HL-60/S4 treated with retinoic acid at 250 ng/mL for 4 days and 3 days (cell line): Measurements from ENCODE around the gene GALNT12.

ENCODE experiments used
- in situ Hi-C: fragments of 300-500 bp; cut with MboI; formaldehyde crosslinking; loops from 2 replicates; pipeline ENCODE4 v1.7.0; 2022; ENCODE audit warnings: low sequenced_read_pairs

Gene GALNT12

GRCh38 chr9:98896632-98897031 lies 89.2 kb downstream of the GALNT12 start:
- in situ Hi-C loops: no loop called here

- in situ Hi-C loops: no loop called here
Measured at GRCh38 chr9:98897745-98898144, 90.3 kb downstream of the GALNT12 start.

- in situ Hi-C loops: no loop called here
Measured at GRCh38 chr9:98899408-98900056, 92.1 kb downstream of the GALNT12 start.
